ENCODE data around the gene ZNF700.
A peak's percentile ranks its signal among the peaks of the same experiment; 100 is the strongest.
"Not testable (repeated sequence)": the region's sequence is repeated elsewhere in the genome, so short reads cannot be mapped to it uniquely, and the experiment has no call there.

The ZNF700 gene

GRCh38 chr19:11924886-11925650 lies at the start of gene ZNF700:
Gene ZNF700 (plus strand): TSS chr19:11925107. CDS start chr19:11925211, 104 bp downstream.
- peak; percentile 72 for DNase-seq

- not testable (repeated sequence) for DNase-seq
Observed at GRCh38 chr19:11879687-11880266, 45.1 kb upstream of the ZNF700 start.

GRCh38 chr19:11880598-11880997 lies 44.3 kb upstream of the ZNF700 start:
- DNase-seq = no peak

DNA sequence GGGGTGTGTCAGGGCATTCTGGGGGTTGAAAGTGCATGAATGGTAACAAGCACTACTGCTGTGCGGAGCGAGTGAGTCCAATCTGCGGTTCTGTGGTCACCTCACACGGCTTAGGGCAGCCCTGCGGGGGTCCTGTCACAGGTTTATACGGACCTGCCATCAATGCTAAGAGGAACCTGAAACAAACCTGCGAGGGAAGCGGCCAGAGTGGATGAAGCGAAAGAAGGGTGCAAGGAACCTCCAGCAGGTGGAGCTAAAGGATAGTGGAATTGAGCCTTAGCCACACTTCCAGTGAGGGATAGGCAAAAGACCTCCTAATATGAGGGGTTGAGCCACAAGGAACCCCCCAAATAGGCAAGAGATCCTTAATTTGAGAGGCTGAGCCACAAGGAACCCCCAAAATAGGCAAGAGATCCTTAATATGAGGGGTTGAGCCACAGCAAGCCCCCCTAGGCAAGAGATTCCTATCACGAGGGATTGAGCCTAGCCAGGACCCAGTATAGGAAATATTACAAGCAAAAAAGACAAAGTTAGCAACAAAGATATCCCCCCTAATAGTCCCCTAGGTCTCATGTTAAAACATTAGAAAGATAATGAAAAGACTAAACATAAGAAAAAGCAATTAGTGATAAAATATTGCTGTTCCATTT lies 43.6 kb upstream of the ZNF700 start:
- peak; percentile 36 for DNase-seq

GRCh38 chr19:11882606-11883005 lies 42.3 kb upstream of the ZNF700 start:
- DNase-seq = no peak

DNA sequence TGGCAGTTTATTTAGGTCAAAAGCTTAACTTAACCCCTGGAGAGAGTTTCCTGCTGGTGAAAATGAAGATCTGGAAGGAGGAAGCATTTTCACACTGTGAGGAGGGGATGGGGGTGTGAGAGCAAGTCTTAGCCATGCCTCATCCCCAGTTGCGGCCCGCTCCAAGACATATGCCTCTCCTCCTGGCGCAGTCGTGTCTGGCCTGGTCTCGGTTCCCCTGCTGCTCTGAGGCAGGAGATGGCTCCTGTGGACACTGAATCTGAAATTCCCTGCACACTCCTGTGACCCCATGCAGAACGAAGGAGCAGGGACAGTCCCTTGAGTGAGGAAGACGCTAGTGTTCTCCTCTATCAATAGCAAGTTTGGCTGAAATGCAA lies 37.7 kb upstream of the ZNF700 start:
- no peak for DNase-seq

DNA sequence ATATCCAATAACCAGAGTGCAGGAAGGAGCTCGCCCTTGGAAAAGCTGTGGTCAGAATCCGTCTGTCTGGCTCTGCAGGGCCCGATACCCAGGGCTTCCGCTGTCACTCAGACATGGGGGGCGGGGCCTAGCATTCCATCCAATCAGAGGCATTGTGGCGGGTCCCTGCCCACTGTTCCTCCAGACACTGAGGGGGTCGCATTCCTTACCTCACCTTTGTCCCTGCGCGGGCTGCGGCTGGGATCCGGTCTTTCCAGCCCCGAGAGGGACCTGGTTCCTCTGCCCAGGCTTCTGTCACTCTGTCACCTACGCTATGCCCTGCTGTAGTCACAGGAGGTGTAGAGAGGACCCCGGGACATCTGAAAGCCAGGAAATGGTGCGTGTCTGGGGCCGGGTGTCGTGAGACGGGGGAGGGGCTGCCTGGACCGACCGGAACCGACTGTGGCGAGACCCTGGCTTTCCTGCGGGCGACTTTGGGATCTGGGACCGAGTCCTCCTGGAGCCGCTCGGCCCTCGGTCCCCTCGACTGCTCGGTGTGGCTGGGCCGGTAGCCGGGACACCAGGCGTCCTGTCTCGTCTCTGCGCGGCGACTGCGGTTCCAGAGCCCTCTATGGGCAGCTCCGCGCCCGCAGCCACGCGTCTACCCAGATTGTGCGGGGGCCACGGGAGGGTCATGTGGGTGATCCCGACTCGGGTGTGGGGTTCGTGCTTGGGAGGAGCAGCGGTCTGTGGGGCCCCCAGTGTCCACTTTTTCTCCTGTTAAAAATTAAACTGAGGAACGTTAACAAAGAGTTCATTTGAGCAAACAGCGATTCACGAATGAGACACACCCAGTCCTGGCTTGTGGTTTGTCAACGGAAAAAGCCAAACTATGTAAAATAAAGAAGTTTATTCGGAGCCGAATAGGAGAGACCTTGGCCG lies 37.0 kb upstream of the ZNF700 start, which contains the start of gene ZNF69:
Gene ZNF69, plus strand, starts transcription at position 172 of the 921 bp plus-strand sequence. Its CDS starts 142 bp downstream, at position 314.
- peak; percentile 69 for DNase-seq

DNA sequence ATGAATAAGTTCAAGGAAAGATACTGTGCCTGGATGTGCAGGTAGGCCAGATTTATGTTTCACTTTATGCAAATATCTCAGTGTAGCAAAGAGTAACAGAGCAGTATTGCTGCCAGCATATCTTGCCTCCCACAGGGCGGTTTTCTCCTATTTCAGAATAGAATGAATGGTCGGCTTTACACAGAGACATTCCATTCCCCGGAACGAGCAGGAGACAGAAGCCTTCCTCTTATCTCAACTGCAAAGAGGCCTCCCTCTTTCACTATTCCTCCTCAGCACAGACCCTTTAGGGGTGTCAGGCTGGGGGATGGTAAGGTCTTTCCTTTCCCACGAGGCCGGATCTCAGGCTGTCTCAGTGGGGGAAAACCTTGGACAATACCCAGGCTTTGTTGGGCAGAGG lies 35.0 kb upstream of the ZNF700 start:
- DNase-seq = not testable (repeated sequence)

DNA sequence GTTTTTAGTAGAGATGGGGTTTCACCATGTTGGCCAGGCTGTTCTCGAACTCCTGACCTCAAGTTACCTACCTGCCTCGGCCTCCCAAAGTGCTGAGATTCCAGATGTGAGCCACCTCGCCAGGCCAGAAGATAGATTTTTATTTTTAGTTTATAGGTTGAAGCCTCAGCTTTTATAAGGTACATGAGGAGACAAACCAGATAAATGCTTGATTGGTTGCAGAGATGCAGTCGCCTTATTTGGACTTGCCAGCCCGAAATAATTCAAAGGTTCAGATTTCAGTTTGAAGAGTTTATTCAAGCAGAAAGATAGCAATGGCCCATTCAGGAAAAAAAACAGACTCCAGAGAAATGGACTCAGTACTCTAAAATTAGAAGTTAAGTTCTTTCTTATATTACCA lies 34.3 kb upstream of the ZNF700 start:
- DNase-seq = no peak

- no peak for DNase-seq
Observed at GRCh38 chr19:11894851-11895250, 30.1 kb upstream of the ZNF700 start.

DNA sequence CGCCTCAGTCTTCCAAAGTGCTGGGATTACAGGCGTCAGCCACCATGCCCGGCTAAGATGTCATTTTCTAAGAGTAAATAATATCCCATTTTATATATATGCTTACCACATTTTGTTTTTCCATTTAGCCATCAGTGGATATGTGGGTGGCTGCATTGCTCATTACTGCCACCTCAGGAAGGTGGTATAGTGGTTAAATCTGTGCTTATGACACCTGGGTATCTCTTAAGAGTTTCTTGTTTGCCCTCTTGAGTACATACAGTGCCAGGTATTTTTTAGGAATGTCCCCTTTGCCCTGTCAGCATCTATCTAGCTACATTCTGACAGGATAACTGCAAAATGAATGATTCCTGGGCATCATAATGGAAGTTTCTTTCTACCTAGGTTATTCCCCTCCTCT lies 22.7 kb upstream of the ZNF700 start:
- no peak for DNase-seq

DNA sequence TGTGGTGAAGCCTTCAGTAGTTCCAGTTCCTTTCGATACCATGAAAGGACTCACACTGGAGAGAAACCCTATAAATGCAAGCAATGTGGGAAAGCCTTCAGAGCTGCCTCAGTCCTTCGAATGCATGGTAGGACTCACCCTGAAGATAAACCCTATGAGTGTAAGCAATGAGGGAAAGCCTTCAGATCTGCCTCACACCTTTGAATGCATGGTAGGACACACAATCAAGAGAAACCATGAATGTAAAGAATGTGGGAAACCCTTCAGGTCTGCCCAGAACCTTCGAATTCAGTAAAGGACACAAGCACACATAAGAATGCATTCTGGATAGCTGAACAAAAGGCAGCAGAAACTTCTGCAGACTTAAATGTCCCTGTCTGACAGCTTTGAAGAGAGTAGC lies 19.0 kb upstream of the ZNF700 start:
- DNase-seq = no peak

DNA sequence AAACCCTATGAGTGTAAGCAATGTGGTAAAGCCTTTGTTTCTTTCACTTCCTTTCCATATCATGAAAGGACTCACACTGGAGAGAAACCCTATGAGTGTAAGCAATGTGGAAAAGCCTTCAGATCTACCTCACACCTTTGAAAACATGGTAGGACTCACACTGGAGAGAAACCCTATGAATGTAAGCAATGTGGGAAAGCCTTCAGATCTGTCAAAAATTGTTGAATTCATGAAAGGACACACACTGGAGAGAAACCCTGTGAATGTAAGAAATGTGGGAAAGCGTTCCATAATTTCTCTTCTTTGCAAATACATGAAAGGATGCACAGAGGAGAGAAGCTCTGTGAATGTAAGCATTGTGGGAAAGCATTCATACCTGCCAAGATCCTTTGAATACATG lies 13.0 kb upstream of the ZNF700 start:
- not testable (repeated sequence) for DNase-seq

GRCh38 chr19:11914417-11915051 lies 10.4 kb upstream of the ZNF700 start:
- DNase-seq = not testable (repeated sequence)

- DNase-seq = no peak
Observed at GRCh38 chr19:11921852-11922495, 2.9 kb upstream of the ZNF700 start.

DNA sequence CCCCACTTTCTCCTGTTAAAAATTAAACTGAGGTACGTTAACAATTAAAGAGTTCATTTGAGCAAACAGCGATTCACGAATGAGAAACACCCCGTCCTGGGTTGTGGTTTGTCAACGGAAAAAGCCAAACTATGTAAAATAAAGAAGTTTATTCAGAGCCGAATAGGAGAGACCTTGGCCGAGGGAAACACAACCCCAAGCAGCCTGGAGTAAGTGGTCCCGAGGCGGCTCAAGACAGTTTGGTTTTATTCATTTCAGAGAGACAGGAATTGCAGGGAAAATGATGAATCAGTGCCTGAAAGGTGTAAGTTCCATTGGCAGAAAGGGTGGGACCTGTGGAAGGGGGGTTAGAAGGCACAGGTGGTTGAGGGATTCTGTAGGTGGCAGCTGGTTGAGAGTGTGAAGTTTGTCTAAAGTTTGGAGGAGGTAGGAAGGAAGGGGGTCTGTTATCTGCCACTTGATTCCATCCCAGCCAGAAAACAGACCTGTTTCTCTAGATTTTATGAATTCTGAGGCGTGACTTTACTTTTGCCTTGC lies 812 bp downstream of the ZNF700 start:
- not testable (repeated sequence) for DNase-seq

DNA sequence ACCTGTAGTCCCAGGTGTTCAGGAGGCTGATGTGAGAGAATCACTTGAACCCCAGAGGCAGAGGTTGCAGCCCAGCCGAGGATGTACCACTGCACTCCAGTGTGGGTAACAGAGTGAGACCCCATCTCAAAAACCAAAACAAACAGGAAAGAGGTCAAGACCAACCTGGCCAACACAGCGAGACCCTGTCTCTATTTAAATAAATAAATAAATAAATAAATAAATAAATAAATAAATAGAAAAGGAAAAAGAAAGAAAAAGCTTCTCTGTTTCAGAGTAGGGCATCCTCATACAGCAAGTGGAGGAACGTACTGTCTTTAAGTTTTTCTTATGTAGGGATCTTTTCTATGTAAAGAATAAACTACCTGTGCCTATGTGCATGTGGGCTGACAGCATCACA lies 2.3 kb downstream of the ZNF700 start:
- DNase-seq = no peak

- DNase-seq = no peak
Observed at GRCh38 chr19:11931051-11931450, 6.1 kb downstream of the ZNF700 start.

- no peak for DNase-seq
Observed at GRCh38 chr19:11931513-11931912, 6.6 kb downstream of the ZNF700 start.

DNA sequence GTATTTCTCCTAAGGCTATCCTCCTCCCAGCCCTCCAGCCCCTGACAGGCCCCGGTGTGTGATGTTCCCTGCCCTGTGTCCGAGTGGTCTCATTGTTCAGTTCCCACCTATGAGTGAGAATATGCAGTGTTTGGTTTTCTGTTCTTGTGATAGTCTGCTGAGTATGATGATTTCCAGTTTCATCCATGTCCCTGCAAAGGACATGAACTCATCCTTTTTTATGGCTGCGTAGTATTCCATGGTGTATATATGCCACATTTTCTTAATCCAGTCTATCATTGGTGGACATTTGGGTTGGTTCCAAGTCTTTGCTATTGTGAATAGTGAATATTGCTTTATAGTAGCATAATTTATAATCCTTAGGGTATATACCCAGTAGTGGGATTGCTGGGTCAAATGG lies 10.9 kb downstream of the ZNF700 start:
- not testable (repeated sequence) for DNase-seq

DNA sequence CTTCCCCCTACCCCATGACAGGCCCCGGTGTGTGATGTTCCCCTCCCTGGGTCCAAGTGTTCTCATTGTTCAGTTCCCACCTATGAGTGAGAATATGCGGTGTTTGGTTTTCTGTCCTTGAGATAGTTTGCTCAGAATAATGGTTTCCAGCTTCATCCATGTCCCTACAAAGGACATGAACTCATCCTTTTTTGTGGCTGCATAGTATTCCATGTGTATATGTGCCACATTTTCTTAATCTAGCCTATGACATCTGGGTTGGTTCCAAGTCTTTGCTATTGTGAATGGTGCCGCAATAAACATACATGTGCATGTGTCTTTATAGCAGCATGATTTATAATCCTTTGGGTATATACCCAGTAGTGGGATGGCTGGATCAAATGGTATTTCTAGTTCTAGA lies 13.5 kb downstream of the ZNF700 start:
- not testable (repeated sequence) for DNase-seq

Measured in T1000 (cell line).